Neural cell (in vitro differentiated cells): ENCODE data around the gene LDLR.
"Not testable (repeated sequence)": the region's sequence is repeated elsewhere in the genome, so short reads cannot be mapped to it uniquely, and the experiment has no call there.

Experiments
- EP300 ChIP-seq: fragments of 450-650 bp; conservative IDR thresholded peaks from 2 replicates; pipeline ENCODE4 v1.6.1; 2014; ENCODE audit warnings: antibody characterized with exemption, mild to moderate bottlenecking, moderate library complexity; ENCODE audit not compliant: poor library complexity, severe bottlenecking
- EZH2 ChIP-seq: fragments of 200-600, 300-800 bp; shearing (Covaris generic), sonication (generic); IDR thresholded peaks from 2 replicates; pipeline ENCODE4 v1.6.1; 2014; ENCODE audit warnings: antibody characterized with exemption, low read length, borderline replicate concordance, mild to moderate bottlenecking; ENCODE audit not compliant: insufficient read depth, poor library complexity, severe bottlenecking
- MXI1 ChIP-seq: fragments of 450-650 bp; conservative IDR thresholded peaks from 2 replicates; pipeline ENCODE4 v1.6.1; 2014; ENCODE audit warnings: antibody characterized with exemption, mild to moderate bottlenecking; ENCODE audit not compliant: poor library complexity, severe bottlenecking
- POLR2AphosphoS5 ChIP-seq: IDR thresholded peaks from 2 replicates; pipeline ENCODE4 v1.6.1; 2012
- RAD21 ChIP-seq: fragments of 450-650 bp; conservative IDR thresholded peaks from 2 replicates; pipeline ENCODE4 v1.6.1; 2014; ENCODE audit warnings: antibody characterized with exemption, mild to moderate bottlenecking, moderate library complexity
- SMC3 ChIP-seq: fragments of 450-650 bp; conservative IDR thresholded peaks from 2 replicates; pipeline ENCODE4 v1.6.1; 2014; ENCODE audit warnings: antibody characterized with exemption, mild to moderate bottlenecking, moderate library complexity; ENCODE audit not compliant: poor library complexity
- TAF1 ChIP-seq: IDR thresholded peaks from 2 replicates; pipeline ENCODE4 v1.6.1; 2012; ENCODE audit warnings: low read depth
- TF ChIP-seq, protein P1 (sequence below): fragments of 450-650 bp; IDR thresholded peaks from 2 replicates; pipeline ENCODE4 v1.5.1; 2014; ENCODE audit warnings: antibody characterized with exemption, mild to moderate bottlenecking, moderate library complexity; ENCODE audit not compliant: poor library complexity, severe bottlenecking
- TF ChIP-seq, protein P2 (sequence below): IDR thresholded peaks from 2 replicates; pipeline ENCODE4 v1.6.1; 2012; ENCODE audit warnings: borderline replicate concordance

DNA sequence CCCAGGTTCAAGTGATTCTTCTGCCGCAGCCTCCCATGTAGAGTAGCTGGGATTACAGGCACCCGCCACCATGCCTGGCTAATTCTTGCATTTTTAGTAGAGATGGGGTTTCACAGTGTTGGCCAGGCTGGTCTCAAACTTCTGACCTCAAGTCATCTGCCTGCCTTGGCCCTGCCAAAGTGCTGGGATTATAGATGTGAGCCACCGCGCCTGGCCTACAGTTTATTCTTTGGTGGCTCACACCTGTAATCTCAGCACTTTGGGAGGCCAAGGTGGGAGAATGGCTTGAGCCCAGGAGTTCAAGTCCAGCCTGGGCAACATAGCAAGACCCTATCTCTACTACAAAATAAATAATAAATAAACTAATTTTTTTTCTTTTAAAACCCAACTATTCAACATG, 34.9 kb downstream of the LDLR start:
- TF ChIP-seq, protein P1, sequence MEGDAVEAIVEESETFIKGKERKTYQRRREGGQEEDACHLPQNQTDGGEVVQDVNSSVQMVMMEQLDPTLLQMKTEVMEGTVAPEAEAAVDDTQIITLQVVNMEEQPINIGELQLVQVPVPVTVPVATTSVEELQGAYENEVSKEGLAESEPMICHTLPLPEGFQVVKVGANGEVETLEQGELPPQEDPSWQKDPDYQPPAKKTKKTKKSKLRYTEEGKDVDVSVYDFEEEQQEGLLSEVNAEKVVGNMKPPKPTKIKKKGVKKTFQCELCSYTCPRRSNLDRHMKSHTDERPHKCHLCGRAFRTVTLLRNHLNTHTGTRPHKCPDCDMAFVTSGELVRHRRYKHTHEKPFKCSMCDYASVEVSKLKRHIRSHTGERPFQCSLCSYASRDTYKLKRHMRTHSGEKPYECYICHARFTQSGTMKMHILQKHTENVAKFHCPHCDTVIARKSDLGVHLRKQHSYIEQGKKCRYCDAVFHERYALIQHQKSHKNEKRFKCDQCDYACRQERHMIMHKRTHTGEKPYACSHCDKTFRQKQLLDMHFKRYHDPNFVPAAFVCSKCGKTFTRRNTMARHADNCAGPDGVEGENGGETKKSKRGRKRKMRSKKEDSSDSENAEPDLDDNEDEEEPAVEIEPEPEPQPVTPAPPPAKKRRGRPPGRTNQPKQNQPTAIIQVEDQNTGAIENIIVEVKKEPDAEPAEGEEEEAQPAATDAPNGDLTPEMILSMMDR, result not testable (repeated sequence)
- not testable (repeated sequence) for TF ChIP-seq EZH2, TAF1, RAD21, EP300, POLR2AphosphoS5, SMC3, MXI1
- TF ChIP-seq, protein P2, sequence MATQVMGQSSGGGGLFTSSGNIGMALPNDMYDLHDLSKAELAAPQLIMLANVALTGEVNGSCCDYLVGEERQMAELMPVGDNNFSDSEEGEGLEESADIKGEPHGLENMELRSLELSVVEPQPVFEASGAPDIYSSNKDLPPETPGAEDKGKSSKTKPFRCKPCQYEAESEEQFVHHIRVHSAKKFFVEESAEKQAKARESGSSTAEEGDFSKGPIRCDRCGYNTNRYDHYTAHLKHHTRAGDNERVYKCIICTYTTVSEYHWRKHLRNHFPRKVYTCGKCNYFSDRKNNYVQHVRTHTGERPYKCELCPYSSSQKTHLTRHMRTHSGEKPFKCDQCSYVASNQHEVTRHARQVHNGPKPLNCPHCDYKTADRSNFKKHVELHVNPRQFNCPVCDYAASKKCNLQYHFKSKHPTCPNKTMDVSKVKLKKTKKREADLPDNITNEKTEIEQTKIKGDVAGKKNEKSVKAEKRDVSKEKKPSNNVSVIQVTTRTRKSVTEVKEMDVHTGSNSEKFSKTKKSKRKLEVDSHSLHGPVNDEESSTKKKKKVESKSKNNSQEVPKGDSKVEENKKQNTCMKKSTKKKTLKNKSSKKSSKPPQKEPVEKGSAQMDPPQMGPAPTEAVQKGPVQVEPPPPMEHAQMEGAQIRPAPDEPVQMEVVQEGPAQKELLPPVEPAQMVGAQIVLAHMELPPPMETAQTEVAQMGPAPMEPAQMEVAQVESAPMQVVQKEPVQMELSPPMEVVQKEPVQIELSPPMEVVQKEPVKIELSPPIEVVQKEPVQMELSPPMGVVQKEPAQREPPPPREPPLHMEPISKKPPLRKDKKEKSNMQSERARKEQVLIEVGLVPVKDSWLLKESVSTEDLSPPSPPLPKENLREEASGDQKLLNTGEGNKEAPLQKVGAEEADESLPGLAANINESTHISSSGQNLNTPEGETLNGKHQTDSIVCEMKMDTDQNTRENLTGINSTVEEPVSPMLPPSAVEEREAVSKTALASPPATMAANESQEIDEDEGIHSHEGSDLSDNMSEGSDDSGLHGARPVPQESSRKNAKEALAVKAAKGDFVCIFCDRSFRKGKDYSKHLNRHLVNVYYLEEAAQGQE, result not testable (repeated sequence)
